ENCODE data around the gene VWC2L.

The VWC2L gene

GRCh38 chr2:214628091-214628490 lies 217.2 kb downstream of the VWC2L start:
- Histone ChIP-seq H3K9ac (ENCODE audit: low read depth, low read length) (no peak overlapping the region), H3K36me3 (ENCODE audit: insufficient read depth, low read length) (no peaks in the 10 kb centered on the region), H3K9me3 (ENCODE audit: control insufficient read depth, insufficient read depth, low read length) (no peaks in the 10 kb centered on the region), H3K4me1 (ENCODE audit: insufficient read depth, low read length) (no peaks in the 10 kb centered on the region)
